ENCODE data around the gene KRT80. TPM values are rescaled to one million over a fixed set of nuclear protein-coding genes. Genes with fewer than 3 reads are reported as not detected.

KRT80 gene
- total RNA-seq, 1 experiment from 2014 or later = 8.8 TPM

DNA sequence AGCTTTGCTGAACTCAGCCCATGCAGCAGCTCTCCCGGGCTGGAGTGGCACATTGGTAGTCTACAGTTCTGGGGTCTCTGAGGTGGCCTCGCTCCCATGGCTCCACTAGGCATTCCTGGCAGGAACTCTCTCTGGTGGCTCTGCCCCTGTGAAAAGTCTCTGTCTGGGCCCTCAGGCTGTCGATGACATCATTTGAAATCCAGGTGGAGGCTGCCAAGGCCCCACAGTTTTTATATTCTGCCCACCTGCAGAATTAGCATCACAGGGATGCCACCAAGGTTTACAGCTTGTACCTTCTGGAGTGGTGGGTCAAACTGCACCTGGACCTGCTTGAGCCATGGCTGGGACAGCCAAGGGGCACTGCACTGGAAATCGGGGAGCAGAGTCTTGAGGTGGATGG lies 31.6 kb downstream of the KRT80 start:
- BruUV-seq (replicated peaks) = no TSS peak
- DNase-seq (ENCODE audit: low read depth, low spot score) (no peak), ATAC-seq (no peak)
- Histone ChIP-seq H3K27ac (ENCODE audit: low read depth, low read length) (no peak overlapping the region), H2AFZ (ENCODE audit: low read depth, low read length, poor library complexity, severe bottlenecking) (no peak overlapping the region), H3K79me2 (ENCODE audit: insufficient read depth, low read length) (no peaks in the 10 kb centered on the region), H3K9ac (ENCODE audit: low read length) (no peak overlapping the region), H3K4me2 (ENCODE audit: low read length) (no peak overlapping the region), H4K20me1 (ENCODE audit: insufficient read depth) (no peaks in the 10 kb centered on the region), H3K27me3 (ENCODE audit: insufficient read depth, low read length) (no peaks in the 10 kb centered on the region), H3K9me2 (ENCODE audit: insufficient read depth) (no peaks in the 10 kb centered on the region), H3K4me3 (replicated peaks in 1 of 2; ENCODE audit: low read depth in 1 of 2, low read length in 2 of 2) (no peak overlapping the region), H3K4me1 (ENCODE audit: control insufficient read depth in 1 of 2, insufficient read depth in 2 of 2, low read length in 2 of 2) (peaks cover 39 to 66% of the 10 kb centered on the region in 2 experiments), H3K36me3 (ENCODE audit: control insufficient read depth in 1 of 2, insufficient read depth in 2 of 2, low read length in 2 of 2) (no peaks in the 10 kb centered on the region), H3K9me3 (ENCODE audit: control insufficient read depth in 1 of 2, insufficient read depth in 1 of 2, low read depth in 1 of 2, low read length in 2 of 2) (no peaks in the 10 kb centered on the region)
- ChIA-PET CTCF (interaction anchor here (1.1 to 4.2 kb wide), 2 partner anchors 168 to 719 kb away, joined by 3 to 11 read pairs; no protein-coding TSS in a partner anchor), POLR2A (interaction anchor here (1.6 kb wide), 1 partner anchor 12 kb away, joined by 3 read pairs; no protein-coding TSS in a partner anchor), RAD21 (ENCODE audit: low non-redundant PET in 1 of 2, low total read pairs in 2 of 2, uncharacterized antibody in 2 of 2, unreplicated experiment in 2 of 2) (no interaction called here)
- TF ChIP-seq POLR2A (IDR thresholded peaks at IDR 0.05; ENCODE audit: borderline replicate concordance, extremely low read depth, insufficient read depth, insufficient read length) (no peak), EGR1 (IDR thresholded peaks at IDR 0.05; ENCODE audit: low read depth) (no peak), SRF (IDR thresholded peaks at IDR 0.05; ENCODE audit: low read depth) (no peak)
- intact Hi-C loops (cut with micrococcal nuclease) = no loop called here

DNA sequence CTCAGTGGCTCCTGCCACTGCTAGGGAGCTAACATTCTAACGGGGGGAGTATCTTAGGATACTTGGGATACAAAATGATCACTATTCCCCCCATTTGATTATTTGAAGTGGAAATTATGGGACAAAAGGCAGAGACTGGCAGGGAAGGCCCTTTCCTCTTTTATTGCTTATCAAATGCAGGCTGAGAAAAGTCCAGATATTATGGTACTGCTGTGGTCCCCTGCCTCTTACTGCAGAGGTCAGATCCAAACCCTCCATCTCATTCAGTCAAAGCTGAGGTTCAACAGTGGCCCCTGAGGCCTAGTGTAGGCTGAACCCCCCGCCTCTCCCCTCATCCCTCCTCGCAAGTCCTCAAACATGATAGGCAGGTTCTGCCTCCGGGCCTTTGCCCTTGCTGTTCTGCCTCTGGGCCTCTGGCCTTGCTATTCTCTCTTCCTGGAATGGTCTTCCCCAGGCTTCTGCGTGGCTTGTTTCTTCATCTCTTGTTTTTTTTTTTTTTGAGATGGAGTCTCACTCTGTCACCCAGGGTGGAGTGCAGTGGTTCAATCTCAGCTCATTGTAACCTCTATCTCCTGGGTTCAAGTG lies 34.2 kb downstream of the KRT80 start:
- Histone ChIP-seq H3K9me2 (ENCODE audit: insufficient read depth) (no peaks in the 10 kb centered on the region), H3K9ac (ENCODE audit: low read length) (peak overlapping the region; percentile 12; the same call in 1 of the 2 replicates), H3K27ac (ENCODE audit: low read depth, low read length) (no peak overlapping the region), H3K4me2 (ENCODE audit: low read length) (no peak overlapping the region), H2AFZ (ENCODE audit: low read depth, low read length, poor library complexity, severe bottlenecking) (no peak overlapping the region), H3K4me3 (replicated peaks in 1 of 2; ENCODE audit: low read depth in 1 of 2, low read length in 2 of 2) (no peak overlapping the region), H3K36me3 (ENCODE audit: control insufficient read depth in 1 of 2, insufficient read depth in 2 of 2, low read length in 2 of 2) (no peaks in the 10 kb centered on the region), H3K4me1 (ENCODE audit: control insufficient read depth in 1 of 2, insufficient read depth in 2 of 2, low read length in 2 of 2) (peaks cover 30 to 64% of the 10 kb centered on the region in 2 experiments), H3K9me3 (ENCODE audit: control insufficient read depth in 1 of 2, insufficient read depth in 1 of 2, low read depth in 1 of 2, low read length in 2 of 2) (no peaks in the 10 kb centered on the region), H3K27me3 (ENCODE audit: insufficient read depth, low read length) (no peaks in the 10 kb centered on the region), H4K20me1 (ENCODE audit: insufficient read depth) (no peaks in the 10 kb centered on the region), H3K79me2 (ENCODE audit: insufficient read depth, low read length) (no peaks in the 10 kb centered on the region)
- POLR2A ChIA-PET = interaction anchor here (1.5 kb wide), 1 partner anchor 122 kb away, joined by 3 read pairs; no protein-coding TSS in a partner anchor
- RAD21 ChIA-PET (ENCODE audit: low non-redundant PET in 1 of 2, low total read pairs in 2 of 2, uncharacterized antibody in 2 of 2, unreplicated experiment in 2 of 2) = interaction anchor here in 1 of 2 experiments (1.5 to 2.1 kb wide), 2 partner anchors 56 to 722 kb away, joined by 5 to 8 read pairs; no protein-coding TSS in a partner anchor
- intact Hi-C loops (cut with micrococcal nuclease) = loop anchor here (2.0 to 5.0 kb wide), 3 partner anchors 169 to 425 kb away; no protein-coding TSS in a partner anchor
- no peak for DNase-seq (ENCODE audit: low read depth, low spot score)
- CTCF ChIA-PET = interaction anchor here (0.8 to 4.2 kb wide), 16 partner anchors 10 to 722 kb away, joined by 3 to 25 read pairs (median 8); no protein-coding TSS in a partner anchor
- no peak for ATAC-seq
- TF ChIP-seq JUND (IDR thresholded peaks at IDR 0.05) = no peak
- TF ChIP-seq YY1 (IDR thresholded peaks at IDR 0.05; ENCODE audit: extremely low read depth, insufficient replicate concordance, low read depth, low read length) = no peak
- TF ChIP-seq, protein P1, sequence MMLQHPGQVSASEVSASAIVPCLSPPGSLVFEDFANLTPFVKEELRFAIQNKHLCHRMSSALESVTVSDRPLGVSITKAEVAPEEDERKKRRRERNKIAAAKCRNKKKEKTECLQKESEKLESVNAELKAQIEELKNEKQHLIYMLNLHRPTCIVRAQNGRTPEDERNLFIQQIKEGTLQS (IDR thresholded peaks at IDR 0.05) = no peak
- no peak for TF ChIP-seq FOSL1 (IDR thresholded peaks at IDR 0.05; ENCODE audit: low read depth)
- TF ChIP-seq SRF (IDR thresholded peaks at IDR 0.05; ENCODE audit: low read depth) = no peak
- TF ChIP-seq, protein P2, sequence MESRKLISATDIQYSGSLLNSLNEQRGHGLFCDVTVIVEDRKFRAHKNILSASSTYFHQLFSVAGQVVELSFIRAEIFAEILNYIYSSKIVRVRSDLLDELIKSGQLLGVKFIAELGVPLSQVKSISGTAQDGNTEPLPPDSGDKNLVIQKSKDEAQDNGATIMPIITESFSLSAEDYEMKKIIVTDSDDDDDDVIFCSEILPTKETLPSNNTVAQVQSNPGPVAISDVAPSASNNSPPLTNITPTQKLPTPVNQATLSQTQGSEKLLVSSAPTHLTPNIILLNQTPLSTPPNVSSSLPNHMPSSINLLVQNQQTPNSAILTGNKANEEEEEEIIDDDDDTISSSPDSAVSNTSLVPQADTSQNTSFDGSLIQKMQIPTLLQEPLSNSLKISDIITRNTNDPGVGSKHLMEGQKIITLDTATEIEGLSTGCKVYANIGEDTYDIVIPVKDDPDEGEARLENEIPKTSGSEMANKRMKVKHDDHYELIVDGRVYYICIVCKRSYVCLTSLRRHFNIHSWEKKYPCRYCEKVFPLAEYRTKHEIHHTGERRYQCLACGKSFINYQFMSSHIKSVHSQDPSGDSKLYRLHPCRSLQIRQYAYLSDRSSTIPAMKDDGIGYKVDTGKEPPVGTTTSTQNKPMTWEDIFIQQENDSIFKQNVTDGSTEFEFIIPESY (IDR thresholded peaks at IDR 0.05; ENCODE audit: extremely low read depth, insufficient replicate concordance, low read length) = no peak
- no peak for TF ChIP-seq EZH2phosphoT487 (IDR thresholded peaks at IDR 0.05; ENCODE audit: borderline replicate concordance)
- TF ChIP-seq, protein P3, sequence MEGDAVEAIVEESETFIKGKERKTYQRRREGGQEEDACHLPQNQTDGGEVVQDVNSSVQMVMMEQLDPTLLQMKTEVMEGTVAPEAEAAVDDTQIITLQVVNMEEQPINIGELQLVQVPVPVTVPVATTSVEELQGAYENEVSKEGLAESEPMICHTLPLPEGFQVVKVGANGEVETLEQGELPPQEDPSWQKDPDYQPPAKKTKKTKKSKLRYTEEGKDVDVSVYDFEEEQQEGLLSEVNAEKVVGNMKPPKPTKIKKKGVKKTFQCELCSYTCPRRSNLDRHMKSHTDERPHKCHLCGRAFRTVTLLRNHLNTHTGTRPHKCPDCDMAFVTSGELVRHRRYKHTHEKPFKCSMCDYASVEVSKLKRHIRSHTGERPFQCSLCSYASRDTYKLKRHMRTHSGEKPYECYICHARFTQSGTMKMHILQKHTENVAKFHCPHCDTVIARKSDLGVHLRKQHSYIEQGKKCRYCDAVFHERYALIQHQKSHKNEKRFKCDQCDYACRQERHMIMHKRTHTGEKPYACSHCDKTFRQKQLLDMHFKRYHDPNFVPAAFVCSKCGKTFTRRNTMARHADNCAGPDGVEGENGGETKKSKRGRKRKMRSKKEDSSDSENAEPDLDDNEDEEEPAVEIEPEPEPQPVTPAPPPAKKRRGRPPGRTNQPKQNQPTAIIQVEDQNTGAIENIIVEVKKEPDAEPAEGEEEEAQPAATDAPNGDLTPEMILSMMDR (IDR thresholded peaks at IDR 0.05 in 2 of 3, conservative IDR thresholded peaks at IDR 0.05 in 1 of 3; ENCODE audit: borderline replicate concordance in 1 of 3, insufficient read depth in 1 of 3, low read depth in 2 of 3, low read length in 2 of 3) = no peak
- TF ChIP-seq EGR1 (IDR thresholded peaks at IDR 0.05; ENCODE audit: low read depth) = no peak
- no TSS peak for BruUV-seq (replicated peaks)
